OCI-LY3 (cell line): ENCODE data around the gene TGM3.

Experiments used
- H2AFZ ChIP-seq: fragments of 200-600, 300-600 bp; shearing (Covaris generic); 2 replicates; pipeline ENCODE4 v1.6.0; 2014; ENCODE audit warnings: antibody characterized with exemption, low read depth, low read length
- H3K27ac ChIP-seq: fragments of 200-600, 300-600 bp; sonication (generic); 2 replicates; pipeline ENCODE4 v1.5.1; 2014; ENCODE audit warnings: mild to moderate bottlenecking, low read length, moderate library complexity, mixed read lengths
- H3K27me3 ChIP-seq: fragments of 200-600, 300-600 bp; sonication (generic); 2 replicates; pipeline ENCODE4 v1.6.1; 2014; ENCODE audit warnings: low read depth, low read length, mixed read lengths
- H3K36me3 ChIP-seq: fragments of 200-600, 300-600 bp; sonication (generic); replicated peaks from 2 replicates; pipeline ENCODE3; 2014; ENCODE audit warnings: low read depth, low read length, mixed read lengths
- H3K4me1 ChIP-seq: fragments of 300-600, 200-600 bp; sonication (generic); 2 replicates; pipeline ENCODE4 v1.6.1; 2014; ENCODE audit warnings: low read length, mixed read lengths
- H3K4me2 ChIP-seq: fragments of 200-600, 300-600 bp; sonication (generic); 2 replicates; pipeline ENCODE4 v1.6.1; 2014; ENCODE audit warnings: low read length, mixed read lengths
- H3K4me3 ChIP-seq: fragments of 300-600, 200-600 bp; sonication (generic); 2 replicates; pipeline ENCODE4 v1.5.1; 2014; ENCODE audit warnings: antibody characterized with exemption, mild to moderate bottlenecking, low read length, moderate library complexity
- H3K79me2 ChIP-seq: fragments of 300-600, 200-600 bp; shearing (Covaris generic); 2 replicates; pipeline ENCODE4 v1.6.1; 2014; ENCODE audit warnings: mild to moderate bottlenecking, low read length, mixed read lengths
- H3K9ac ChIP-seq: fragments of 300-600, 200-600 bp; shearing (Covaris generic); 2 replicates; pipeline ENCODE4 v1.6.0; 2014; ENCODE audit warnings: mild to moderate bottlenecking, low read length, moderate library complexity
- H3K9me3 ChIP-seq: fragments of 200-600, 300-600 bp; shearing (Covaris generic); 2 replicates; pipeline ENCODE4 v1.6.1; 2014; ENCODE audit warnings: low read length, mixed read lengths; ENCODE audit not compliant: insufficient read depth
- H4K20me1 ChIP-seq: fragments of 200-600, 300-600 bp; sonication (generic); 2 replicates; pipeline ENCODE4 v1.6.1; 2016; ENCODE audit warnings: low read length, mixed read lengths; ENCODE audit not compliant: insufficient read depth
- CTCF ChIP-seq: fragments of 200-600, 300-600 bp; sonication (generic); IDR thresholded peaks from 2 replicates; pipeline ENCODE4 v1.5.1; 2014; ENCODE audit warnings: antibody characterized with exemption, low read length, low read depth
- EZH2phosphoT487 ChIP-seq: fragments of 200-600 bp; shearing (Covaris generic); IDR thresholded peaks from 2 replicates; pipeline ENCODE4 v1.6.1; 2018; ENCODE audit warnings: antibody characterized with exemption, mixed run types, low read depth

TGM3 gene

GRCh38 chr20:2311329-2311728 lies 15.5 kb downstream of the TGM3 start:
- no peaks in the 10 kb centered on the region for H4K20me1 ChIP-seq
- H2AFZ ChIP-seq, result no peak overlapping the region
- H3K9me3 ChIP-seq, result no peaks in the 10 kb centered on the region
- no peak overlapping the region for H3K9ac ChIP-seq
- no peak overlapping the region for H3K27ac ChIP-seq
- H3K27me3 ChIP-seq, result no peaks in the 10 kb centered on the region
- H3K4me1 ChIP-seq, result no peaks in the 10 kb centered on the region
- no peak for TF ChIP-seq CTCF
- TF ChIP-seq EZH2phosphoT487, result no peak
- no peaks in the 10 kb centered on the region for H3K79me2 ChIP-seq
- H3K4me3 ChIP-seq, result no peak overlapping the region
- H3K4me2 ChIP-seq, result no peak overlapping the region
- no peaks in the 10 kb centered on the region for H3K36me3 ChIP-seq

- H3K27ac ChIP-seq, result no peak overlapping the region
- no peak overlapping the region for H3K9ac ChIP-seq
- H3K27me3 ChIP-seq, result no peaks in the 10 kb centered on the region
- TF ChIP-seq EZH2phosphoT487 (no peak), CTCF (no peak)
- no peaks in the 10 kb centered on the region for H4K20me1 ChIP-seq
- H3K79me2 ChIP-seq, result no peaks in the 10 kb centered on the region
- H3K36me3 ChIP-seq, result no peaks in the 10 kb centered on the region
- H3K4me3 ChIP-seq, result no peak overlapping the region
- H3K9me3 ChIP-seq, result no peaks in the 10 kb centered on the region
- H3K4me2 ChIP-seq, result no peak overlapping the region
- H2AFZ ChIP-seq, result no peak overlapping the region
- no peaks in the 10 kb centered on the region for H3K4me1 ChIP-seq
These were observed 17.1 kb downstream of the TGM3 start for GRCh38 chr20:2312876-2313275.

GRCh38 chr20:2313316-2313715 lies 17.5 kb downstream of the TGM3 start:
- H2AFZ ChIP-seq, result no peak overlapping the region
- H3K36me3 ChIP-seq, result no peaks in the 10 kb centered on the region
- H3K9me3 ChIP-seq, result peaks cover under 1% of the 10 kb centered on the region; the same call in 1 of the 2 replicates
- H4K20me1 ChIP-seq, result no peaks in the 10 kb centered on the region
- H3K9ac ChIP-seq, result no peak overlapping the region
- H3K27ac ChIP-seq, result no peak overlapping the region
- no peak for TF ChIP-seq CTCF
- no peak for TF ChIP-seq EZH2phosphoT487
- H3K27me3 ChIP-seq, result no peaks in the 10 kb centered on the region
- no peaks in the 10 kb centered on the region for H3K4me1 ChIP-seq
- no peaks in the 10 kb centered on the region for H3K79me2 ChIP-seq
- no peak overlapping the region for H3K4me2 ChIP-seq
- no peak overlapping the region for H3K4me3 ChIP-seq

GRCh38 chr20:2314759-2315439 lies 19.1 kb downstream of the TGM3 start:
- no peak for TF ChIP-seq EZH2phosphoT487
- no peak for TF ChIP-seq CTCF
- no peaks in the 10 kb centered on the region; the same call in 1 of the 2 replicates for H3K27me3 ChIP-seq
- H3K9ac ChIP-seq, result no peak overlapping the region
- H3K4me2 ChIP-seq, result no peak overlapping the region
- no peaks in the 10 kb centered on the region for H3K36me3 ChIP-seq
- no peaks in the 10 kb centered on the region for H3K4me1 ChIP-seq
- no peak overlapping the region for H2AFZ ChIP-seq
- H3K27ac ChIP-seq, result no peak overlapping the region
- peaks cover 7% of the 10 kb centered on the region for H3K9me3 ChIP-seq
- no peaks in the 10 kb centered on the region for H4K20me1 ChIP-seq
- H3K4me3 ChIP-seq, result no peak overlapping the region
- no peaks in the 10 kb centered on the region for H3K79me2 ChIP-seq
